ENCODE data around the gene BAAT. TPM values are rescaled to one million over a fixed set of nuclear protein-coding genes. Genes with fewer than 3 reads are reported as not detected.
A peak's percentile ranks its signal among the peaks of the same experiment; 100 is the strongest.

Gene BAAT
- total and polyA plus RNA-seq, 9 of the 15 experiments (the other 6 are each of a cell fraction or from before 2014, with no cell fraction given) = 0.17 to 0.76 (median 0.32) TPM

- in situ Hi-C loops (cut with MboI) = no loop called here
- H3K27me3 ChIP-seq (ENCODE audit: control insufficient read depth in 2 of 2, insufficient read depth in 2 of 2, low read length in 2 of 2) = no peaks in the 10 kb centered on the region
- TF ChIP-seq MGA (IDR thresholded peaks at IDR 0.05) = no peak
- TF ChIP-seq ZNF436 (CRISPR knock-in tag; IDR thresholded peaks at IDR 0.05) = no peak
- no peak for TF ChIP-seq SIN3B (IDR thresholded peaks at IDR 0.05; ENCODE audit: low read depth)
- TF ChIP-seq ZBED1 (IDR thresholded peaks at IDR 0.05) = no peak
- TF ChIP-seq NCOA4 (IDR thresholded peaks at IDR 0.05; ENCODE audit: partially characterized antibody) = no peak
- TF ChIP-seq THRA (IDR thresholded peaks at IDR 0.05) = no peak
- TF ChIP-seq RBM25 (IDR thresholded peaks at IDR 0.05; ENCODE audit: low read depth, low read length, severe bottlenecking) = peak; percentile 29
- TF ChIP-seq ARID1B (IDR thresholded peaks at IDR 0.05) = no peak
- TF ChIP-seq TCF7L2 (IDR thresholded peaks at IDR 0.05; ENCODE audit: low read depth, low read length) = no peak
- TF ChIP-seq NFXL1 (CRISPR knock-in tag; IDR thresholded peaks at IDR 0.05) = no peak
- TF ChIP-seq PHF20 (IDR thresholded peaks at IDR 0.05; ENCODE audit: partially characterized antibody) = no peak
- no peak for TF ChIP-seq HDAC6 (IDR thresholded peaks at IDR 0.05; ENCODE audit: low read depth, low read length)
- TF ChIP-seq NCOA6 (IDR thresholded peaks at IDR 0.05) = no peak
Observed at GRCh38 chr9:101393135-101393534, 8.3 kb upstream of the BAAT start.

More at GRCh38 chr9:101393135-101393534, 8.3 kb upstream of the BAAT start:
- H3K4me3 ChIP-seq = no peak overlapping the region
- no peak overlapping the region for H2AFZ ChIP-seq (ENCODE audit: low read depth, low read length)
- intact Hi-C loops (cut with micrococcal nuclease) = loop anchor here (10.0 kb wide), 1 partner anchor 678 kb away; no protein-coding TSS in a partner anchor
- BruUV-seq (replicated peaks) = no TSS peak
- peaks cover 82% of the 10 kb centered on the region for H3K36me3 ChIP-seq (ENCODE audit: control insufficient read depth, insufficient read depth, low read length)
- 100% methylated on average over 3 of the region's 3 CpGs for WGBS (ENCODE audit: insufficient coverage, low coverage, missing lambda C conversion rate)
- H4K20me1 ChIP-seq (replicated peaks; ENCODE audit: control insufficient read depth, insufficient read depth, low read length) = no peaks in the 10 kb centered on the region
- DNase-seq (ENCODE audit: extremely low read depth in 1 of 4, low spot score in 3 of 4) (no peak), ATAC-seq (no peak), FAIRE-seq (no peak)
- H3K4me1 ChIP-seq (replicated peaks in 1 of 2; ENCODE audit: control insufficient read depth in 2 of 2, insufficient read depth in 2 of 2, low read length in 2 of 2) = no peaks in the 10 kb centered on the region
- no peak overlapping the region for H3K27ac ChIP-seq (ENCODE audit: extremely low read depth, low read depth, low read length)
- H3K9me3 ChIP-seq (replicated peaks; ENCODE audit: control insufficient read depth, insufficient read depth, low read depth, low read length) = peaks cover 19% of the 10 kb centered on the region
- peaks cover 80% of the 10 kb centered on the region for H3K79me2 ChIP-seq (ENCODE audit: control insufficient read depth, insufficient read depth, low read length)
- no peak overlapping the region for H3K9ac ChIP-seq (ENCODE audit: insufficient read depth in 1 of 2, low read depth in 2 of 2, low read length in 2 of 2)
- no peak overlapping the region for H3K4me2 ChIP-seq (ENCODE audit: insufficient read depth, low read length)
- CTCF ChIA-PET (ENCODE audit: low intra/inter-chr PET ratio) = no interaction called here
- no peaks in the 10 kb centered on the region for H3K9me1 ChIP-seq (ENCODE audit: control insufficient read depth, insufficient read depth, low read length)
- POLR2A ChIA-PET = no interaction called here

Measured in K562 (cell line).